ENCODE data around the gene EXOC4.

DNA sequence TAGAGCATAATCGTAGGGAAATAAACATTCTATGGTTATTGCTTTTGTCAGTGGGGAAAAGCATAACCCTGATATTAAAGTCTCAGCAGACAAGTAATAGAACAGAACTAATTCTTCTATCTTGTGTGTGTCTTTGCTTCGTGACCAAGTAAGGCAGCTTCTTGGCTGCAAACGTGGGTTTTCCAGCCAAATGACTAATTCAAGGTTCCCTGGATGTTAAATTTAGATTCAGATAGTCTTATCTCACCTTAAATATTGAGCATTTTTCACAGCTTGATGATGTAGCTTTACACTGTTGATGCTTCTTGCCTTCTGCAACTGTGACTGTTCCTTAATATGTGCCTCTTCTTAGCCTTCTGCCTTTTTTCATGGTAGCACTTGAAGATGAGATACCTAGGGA is 113.0 kb downstream of the EXOC4 start:
- TF ChIP-seq, protein P1, sequence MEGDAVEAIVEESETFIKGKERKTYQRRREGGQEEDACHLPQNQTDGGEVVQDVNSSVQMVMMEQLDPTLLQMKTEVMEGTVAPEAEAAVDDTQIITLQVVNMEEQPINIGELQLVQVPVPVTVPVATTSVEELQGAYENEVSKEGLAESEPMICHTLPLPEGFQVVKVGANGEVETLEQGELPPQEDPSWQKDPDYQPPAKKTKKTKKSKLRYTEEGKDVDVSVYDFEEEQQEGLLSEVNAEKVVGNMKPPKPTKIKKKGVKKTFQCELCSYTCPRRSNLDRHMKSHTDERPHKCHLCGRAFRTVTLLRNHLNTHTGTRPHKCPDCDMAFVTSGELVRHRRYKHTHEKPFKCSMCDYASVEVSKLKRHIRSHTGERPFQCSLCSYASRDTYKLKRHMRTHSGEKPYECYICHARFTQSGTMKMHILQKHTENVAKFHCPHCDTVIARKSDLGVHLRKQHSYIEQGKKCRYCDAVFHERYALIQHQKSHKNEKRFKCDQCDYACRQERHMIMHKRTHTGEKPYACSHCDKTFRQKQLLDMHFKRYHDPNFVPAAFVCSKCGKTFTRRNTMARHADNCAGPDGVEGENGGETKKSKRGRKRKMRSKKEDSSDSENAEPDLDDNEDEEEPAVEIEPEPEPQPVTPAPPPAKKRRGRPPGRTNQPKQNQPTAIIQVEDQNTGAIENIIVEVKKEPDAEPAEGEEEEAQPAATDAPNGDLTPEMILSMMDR (IDR thresholded peaks at IDR 0.05), result no peak
- no peak for TF ChIP-seq TCF7L2 (IDR thresholded peaks at IDR 0.05; ENCODE audit: low read depth, low read length)

Measured in Panc1 (cell line).